Anterior cingulate cortex (tissue), 58 donors: Measurements from ENCODE around the gene UTS2R.
A peak's percentile ranks its signal among the peaks of the same experiment; 100 is the strongest.

Source experiments
- DNase-seq, 58 donors: peaks; one replicate each; lab custom pipeline; 2025; lab: John Stamatoyannopoulos, UW

The UTS2R gene

GRCh38 chr17:82351254-82351712 lies 20.3 kb upstream of the UTS2R start:
- no peak for DNase-seq

- DNase-seq, result peak in 56 of 58 donors; percentile 9 to 91 (median 62)
Observed at GRCh38 chr17:82351713-82352488, 19.7 kb upstream of the UTS2R start.

- DNase-seq, result no peak
Observed at GRCh38 chr17:82353484-82353883, 18.1 kb upstream of the UTS2R start.

GRCh38 chr17:82354804-82355308 lies 16.7 kb upstream of the UTS2R start:
- DNase-seq, result no peak

GRCh38 chr17:82355770-82356427 lies 15.7 kb upstream of the UTS2R start:
- no peak for DNase-seq

- no peak for DNase-seq
Observed at GRCh38 chr17:82356845-82357355, 14.7 kb upstream of the UTS2R start.

- DNase-seq, result no peak
Observed at GRCh38 chr17:82357394-82357793, 14.2 kb upstream of the UTS2R start.

GRCh38 chr17:82358465-82359350 lies 12.9 kb upstream of the UTS2R start, which contains the start of gene TEX19:
Gene TEX19 (plus strand): TSS chr17:82359247. CDS start chr17:82362151, 2,904 bp downstream.
- no peak for DNase-seq

- peak in 1 of 58 donors; percentile 16 for DNase-seq
Observed at GRCh38 chr17:82359451-82360074, 12.0 kb upstream of the UTS2R start.

GRCh38 chr17:82361885-82362633 lies 9.5 kb upstream of the UTS2R start:
- no peak for DNase-seq

- DNase-seq, result no peak
Observed at GRCh38 chr17:82365606-82366295, 5.8 kb upstream of the UTS2R start.

- no peak for DNase-seq
Observed at GRCh38 chr17:82366749-82367148, 4.8 kb upstream of the UTS2R start.

GRCh38 chr17:82367724-82368524 lies 3.6 kb upstream of the UTS2R start:
- no peak for DNase-seq

GRCh38 chr17:82369211-82369610 lies 2.4 kb upstream of the UTS2R start:
- no peak for DNase-seq

- DNase-seq, result no peak
Observed at GRCh38 chr17:82370471-82371332, 863 bp upstream of the UTS2R start.

- no peak for DNase-seq
Observed at GRCh38 chr17:82372249-82373071, 895 bp downstream of the UTS2R start.
